ENCODE measurements around the gene THSD1. TPM values are rescaled to one million over a fixed set of nuclear protein-coding genes. Genes with fewer than 3 reads are reported as not detected.

THSD1 gene
- polyA plus RNA-seq, 1 donor from 2014 or later, result 2.3 TPM

GRCh38 chr13:52394586-52394985 lies 11.4 kb downstream of the THSD1 start:
- Histone ChIP-seq H4K20me1 (ENCODE audit: insufficient read depth) (no peaks in the 10 kb centered on the region), H3K9me3 (ENCODE audit: low read length) (no peaks in the 10 kb centered on the region), H3K36me3 (ENCODE audit: insufficient read depth, low read length) (no peaks in the 10 kb centered on the region), H3K9me2 (ENCODE audit: insufficient read depth, low read length) (no peaks in the 10 kb centered on the region), H3K27ac (ENCODE audit: low read length) (no peak overlapping the region), H3K79me2 (replicated peaks; ENCODE audit: insufficient read depth, low read length) (no peaks in the 10 kb centered on the region), H3K4me3 (ENCODE audit: low read length) (no peak overlapping the region), H3K4me2 (ENCODE audit: low read length) (no peak overlapping the region), H2AFZ (ENCODE audit: low read depth, low read length) (no peak overlapping the region), H3F3A (ENCODE audit: insufficient read depth, low read length, poor library complexity, severe bottlenecking) (no peaks in the 10 kb centered on the region), H3K27me3 (ENCODE audit: insufficient read depth, low read depth, low read length) (no peaks in the 10 kb centered on the region), H3K9ac (ENCODE audit: low read length) (no peak overlapping the region)
- TF ChIP-seq SMC3 (conservative IDR thresholded peaks at IDR 0.05; ENCODE audit: poor library complexity) (no peak), CTCF (IDR thresholded peaks at IDR 0.05; ENCODE audit: poor library complexity, severe bottlenecking) (no peak), TAF1 (IDR thresholded peaks at IDR 0.05; ENCODE audit: low read depth) (no peak), MXI1 (conservative IDR thresholded peaks at IDR 0.05; ENCODE audit: poor library complexity, severe bottlenecking) (no peak), EP300 (conservative IDR thresholded peaks at IDR 0.05; ENCODE audit: poor library complexity, severe bottlenecking) (no peak), POLR2AphosphoS5 (IDR thresholded peaks at IDR 0.05) (no peak), REST (IDR thresholded peaks at IDR 0.05; ENCODE audit: borderline replicate concordance) (no peak), RAD21 (conservative IDR thresholded peaks at IDR 0.05) (no peak), EZH2 (IDR thresholded peaks at IDR 0.05; ENCODE audit: borderline replicate concordance, insufficient read depth, low read length, poor library complexity, severe bottlenecking) (no peak)

- Histone ChIP-seq H3K9me2 (ENCODE audit: insufficient read depth, low read length) (no peaks in the 10 kb centered on the region), H3K4me2 (ENCODE audit: low read length) (no peak overlapping the region), H3K4me3 (ENCODE audit: low read length) (no peak overlapping the region), H3K9ac (ENCODE audit: low read length) (no peak overlapping the region), H3K36me3 (ENCODE audit: insufficient read depth, low read length) (no peaks in the 10 kb centered on the region), H3K9me3 (ENCODE audit: low read length) (no peaks in the 10 kb centered on the region), H2AFZ (ENCODE audit: low read depth, low read length) (no peak overlapping the region), H3K27me3 (ENCODE audit: insufficient read depth, low read depth, low read length) (no peaks in the 10 kb centered on the region), H3K27ac (ENCODE audit: low read length) (no peak overlapping the region), H3K79me2 (replicated peaks; ENCODE audit: insufficient read depth, low read length) (no peaks in the 10 kb centered on the region), H3F3A (ENCODE audit: insufficient read depth, low read length, poor library complexity, severe bottlenecking) (no peaks in the 10 kb centered on the region), H4K20me1 (ENCODE audit: insufficient read depth) (no peaks in the 10 kb centered on the region)
- TF ChIP-seq RAD21 (conservative IDR thresholded peaks at IDR 0.05) (no peak), CTCF (IDR thresholded peaks at IDR 0.05; ENCODE audit: poor library complexity, severe bottlenecking) (no peak), REST (IDR thresholded peaks at IDR 0.05; ENCODE audit: borderline replicate concordance) (no peak), EZH2 (IDR thresholded peaks at IDR 0.05; ENCODE audit: borderline replicate concordance, insufficient read depth, low read length, poor library complexity, severe bottlenecking) (no peak), TAF1 (IDR thresholded peaks at IDR 0.05; ENCODE audit: low read depth) (no peak), MXI1 (conservative IDR thresholded peaks at IDR 0.05; ENCODE audit: poor library complexity, severe bottlenecking) (no peak), POLR2AphosphoS5 (IDR thresholded peaks at IDR 0.05) (no peak), SMC3 (conservative IDR thresholded peaks at IDR 0.05; ENCODE audit: poor library complexity) (no peak)
Observed at GRCh38 chr13:52393572-52394357, 12.2 kb downstream of the THSD1 start.

Data from neural cell (in vitro differentiated cells).